ENCODE results near the gene RBM7.
A peak's percentile ranks its signal among the peaks of the same experiment; 100 is the strongest.

The RBM7 gene

GRCh38 chr11:114400216-114400914 is at the start of gene RBM7, which contains the start of gene C11orf71:
Gene RBM7, plus strand, starts transcription at chr11:114400666. Its CDS starts 6 bp downstream, at chr11:114400672.
Gene C11orf71, minus strand, starts transcription at chr11:114400511. Its CDS starts 180 bp downstream, at chr11:114400331.
- DNase-seq (ENCODE audit: low read depth) = peak; percentile 99

- DNase-seq (ENCODE audit: low read depth) = peak; percentile 56
These were observed 47.0 kb upstream of the RBM7 start for GRCh38 chr11:114353443-114353842.

- peak; percentile 99 for DNase-seq (ENCODE audit: low read depth)
These were observed 46.4 kb upstream of the RBM7 start for GRCh38 chr11:114354076-114354475.

GRCh38 chr11:114358716-114359115 is 41.8 kb upstream of the RBM7 start:
- peak; percentile 75 for DNase-seq (ENCODE audit: low read depth)

GRCh38 chr11:114359342-114359741 is 41.1 kb upstream of the RBM7 start:
- DNase-seq (ENCODE audit: low read depth) = peak; percentile 57

GRCh38 chr11:114362326-114362725 is 38.1 kb upstream of the RBM7 start:
- no peak for DNase-seq (ENCODE audit: low read depth)

GRCh38 chr11:114362958-114363357 is 37.5 kb upstream of the RBM7 start:
- no peak for DNase-seq (ENCODE audit: low read depth)

GRCh38 chr11:114366331-114367243 is 33.9 kb upstream of the RBM7 start:
- peak; percentile 89 for DNase-seq (ENCODE audit: low read depth)

- DNase-seq (ENCODE audit: low read depth) = peak; percentile 11
These were observed 33.1 kb upstream of the RBM7 start for GRCh38 chr11:114367244-114367957.

- DNase-seq (ENCODE audit: low read depth) = no peak
These were observed 31.4 kb upstream of the RBM7 start for GRCh38 chr11:114368918-114369680.

GRCh38 chr11:114375052-114375451 is 25.4 kb upstream of the RBM7 start:
- no peak for DNase-seq (ENCODE audit: low read depth)

- peak; percentile 49 for DNase-seq (ENCODE audit: low read depth)
These were observed 22.7 kb upstream of the RBM7 start for GRCh38 chr11:114377612-114378267.

- no peak for DNase-seq (ENCODE audit: low read depth)
These were observed 20.9 kb upstream of the RBM7 start for GRCh38 chr11:114379394-114380069.

GRCh38 chr11:114382509-114382908 is 18.0 kb upstream of the RBM7 start:
- DNase-seq (ENCODE audit: low read depth) = no peak

GRCh38 chr11:114384487-114384886 is 16.0 kb upstream of the RBM7 start:
- DNase-seq (ENCODE audit: low read depth) = no peak

- no peak for DNase-seq (ENCODE audit: low read depth)
These were observed 14.3 kb upstream of the RBM7 start for GRCh38 chr11:114386131-114386530.

GRCh38 chr11:114386545-114386944 is 13.9 kb upstream of the RBM7 start:
- DNase-seq (ENCODE audit: low read depth) = no peak

GRCh38 chr11:114392735-114393667 is 7.5 kb upstream of the RBM7 start:
- no peak for DNase-seq (ENCODE audit: low read depth)

GRCh38 chr11:114395736-114396135 is 4.7 kb upstream of the RBM7 start:
- DNase-seq (ENCODE audit: low read depth) = no peak

Data from iris pigment epithelial cell (primary cell).